Upper lobe of left lung (tissue), 6 donors: ENCODE data around the gene EEPD1. TPM values are rescaled to one million over a fixed set of nuclear protein-coding genes. Genes with fewer than 3 reads are reported as not detected.

Experiments used
- ATAC-seq, 2 donors: fragments of 200-7000 bp; cut with Tn5 transposase; one replicate each; pipeline ENCODE4 v1.9.1; 2022; ENCODE audit warnings: mild to moderate bottlenecking in 2 of 2, moderate library complexity in 2 of 2; ENCODE audit not compliant: low FRiP score in 2 of 2
- DNase-seq, 2 donors: peaks; one replicate each; pipeline ENCODE4 v3.0.0-alpha.2; 2019 to 2020
- H3K27ac ChIP-seq, 4 donors: fragments of 200-600 bp; sonication (generic); one replicate each; pipeline ENCODE4 v1.5.1; 2016 to 2019
- H3K27me3 ChIP-seq, 4 donors: fragments of 200-600 bp; sonication (generic); one replicate each; pipeline ENCODE4 v1.5.1; 2017 to 2019
- H3K36me3 ChIP-seq, 4 donors: fragments of 200-600 bp; sonication (generic); one replicate each; pipeline ENCODE4 v1.5.1; 2016 to 2019
- H3K4me1 ChIP-seq, 4 donors: fragments of 200-600 bp; sonication (generic); one replicate each; pipeline ENCODE4 v1.5.1; 2018 to 2019
- H3K4me3 ChIP-seq, 4 donors: fragments of 200-600 bp; sonication (generic); one replicate each; pipeline ENCODE4 v1.5.1; 2017 to 2019; ENCODE audit warnings: mild to moderate bottlenecking in 2 of 4, moderate library complexity in 1 of 4
- H3K9me3 ChIP-seq, 4 donors: fragments of 200-600 bp; sonication (generic); one replicate each; pipeline ENCODE4 v1.5.1; 2018 to 2019
- CTCF ChIP-seq, 6 experiments: fragments of 450-650 bp in 4 of 6; fragments of 200-600 bp in 2 of 6; sonication (generic) in 2 of 6; IDR thresholded peaks; one replicate each; pipeline ENCODE4 v1.5.1; 2016 to 2019; ENCODE audit warnings: antibody characterized with exemption in 6 of 6
- EP300 ChIP-seq, 4 donors: sonication (generic); formaldehyde crosslinking; IDR thresholded peaks; one replicate each; pipeline ENCODE4 v1.5.1; 2017; ENCODE audit warnings: antibody characterized with exemption in 4 of 4, control low read depth in 2 of 4
- POLR2A ChIP-seq, 4 donors: fragments of 450-650 bp; IDR thresholded peaks; one replicate each; pipeline ENCODE4 v1.5.1; 2016 to 2017; ENCODE audit warnings: antibody characterized with exemption in 4 of 4, mild to moderate bottlenecking in 2 of 4
- POLR2AphosphoS5 ChIP-seq, 2 donors: sonication (generic); formaldehyde crosslinking; IDR thresholded peaks; one replicate each; pipeline ENCODE4 v1.5.1; 2017; ENCODE audit warnings: antibody characterized with exemption in 2 of 2
- WGBS, 2 donors: methylation state at CpG; one replicate each; pipeline ENCODE4 v1.1.5; 2017 to 2018; 5-methylcytosine and 5-hydroxymethylcytosine counted together
- total RNA-seq, 6 donors: library from RNA; depleted of rRNA in 4 of 6; stranded (reverse); fragments of >200 nt in 4 of 6; gene quantifications; one replicate each; pipeline versions ENCODE4 v1.1.0 to v1.2.1, GENCODE V29; 2016 to 2021
- donor health status: DM: no; HTN: no; CAD: no; lungs with moderate emphysema.
- donor health status: DM: no; HTN: yes; CAD: no; lungs with severe emphysema.

EEPD1 gene
- total RNA-seq, 6 donors from 2014 or later = 5.9 to 25.1 (median 11.2) TPM

- Histone ChIP-seq H3K36me3 (no peaks in the 10 kb centered on the region), H3K4me3 (no peak overlapping the region), H3K27ac (peak overlapping the region in 1 of 4 donors; percentile 44), H3K27me3 (no peaks in the 10 kb centered on the region), H3K4me1 (peaks cover 0 to 24% (median 16%) of the 10 kb centered on the region in 4 donors), H3K9me3 (no peaks in the 10 kb centered on the region)
- WGBS, 2 donors = 80 to 92% methylated on average over 5 of the region's 5 CpGs
- peak in 1 of 2 donors; percentile 83 for DNase-seq
- peak in 1 of 2 donors; percentile 75 for ATAC-seq
- TF ChIP-seq POLR2A (IDR thresholded peaks at IDR 0.05) = no peak
- TF ChIP-seq EP300 (IDR thresholded peaks at IDR 0.05) = no peak
- TF ChIP-seq POLR2AphosphoS5 (IDR thresholded peaks at IDR 0.05) = no peak
- no peak for TF ChIP-seq CTCF (IDR thresholded peaks at IDR 0.05)
These were observed 37.6 kb downstream of the EEPD1 start for GRCh38 chr7:36190447-36191291.

- no peaks in the 10 kb centered on the region for H3K36me3 ChIP-seq
- H3K4me3 ChIP-seq = no peak overlapping the region
- H3K4me1 ChIP-seq = peaks cover 0 to 24% (median 16%) of the 10 kb centered on the region in 4 donors
- no peak for TF ChIP-seq CTCF (IDR thresholded peaks at IDR 0.05)
- no peak for TF ChIP-seq POLR2A (IDR thresholded peaks at IDR 0.05)
- TF ChIP-seq EP300 (IDR thresholded peaks at IDR 0.05) = no peak
- no peak for TF ChIP-seq POLR2AphosphoS5 (IDR thresholded peaks at IDR 0.05)
- H3K27ac ChIP-seq = peak overlapping the region in 3 of 4 donors; percentile 23 to 44 (median 43)
- H3K9me3 ChIP-seq = no peaks in the 10 kb centered on the region
- no peak for DNase-seq
- no peaks in the 10 kb centered on the region for H3K27me3 ChIP-seq
- WGBS, 2 donors = 82 to 84% methylated on average over 7 of the region's 7 CpGs
- peak in 1 of 2 donors; percentile 28 for ATAC-seq
These were observed 38.4 kb downstream of the EEPD1 start for GRCh38 chr7:36191292-36191920.

GRCh38 chr7:36192053-36192824 is 39.2 kb downstream of the EEPD1 start:
- ATAC-seq = peak in 1 of 2 donors; percentile 73
- WGBS, 2 donors = 58 to 68% methylated on average over 11 of the region's 11 CpGs
- peak in 1 of 4 donors; percentile 24 for TF ChIP-seq POLR2A (IDR thresholded peaks at IDR 0.05)
- TF ChIP-seq CTCF (IDR thresholded peaks at IDR 0.05) = no peak
- peak in 1 of 2 donors; percentile 8 for TF ChIP-seq POLR2AphosphoS5 (IDR thresholded peaks at IDR 0.05)
- peak in 3 of 4 donors; percentile 44 to 73 (median 49) for TF ChIP-seq EP300 (IDR thresholded peaks at IDR 0.05)
- Histone ChIP-seq H3K4me3 (no peak overlapping the region), H3K4me1 (peaks cover 0 to 24% (median 16%) of the 10 kb centered on the region in 4 donors), H3K27ac (peak overlapping the region in 3 of 4 donors; percentile 23 to 44 (median 43)), H3K36me3 (no peaks in the 10 kb centered on the region), H3K27me3 (no peaks in the 10 kb centered on the region), H3K9me3 (no peaks in the 10 kb centered on the region)
- peak in 1 of 2 donors; percentile 47 for DNase-seq

GRCh38 chr7:36192877-36193276 is 39.8 kb downstream of the EEPD1 start:
- DNase-seq (no peak), ATAC-seq (no peak)
- Histone ChIP-seq H3K9me3 (no peaks in the 10 kb centered on the region), H3K4me1 (peaks cover 0 to 24% (median 14%) of the 10 kb centered on the region in 4 donors), H3K27me3 (no peaks in the 10 kb centered on the region), H3K36me3 (no peaks in the 10 kb centered on the region), H3K4me3 (no peak overlapping the region), H3K27ac (no peak overlapping the region)
- WGBS, 2 donors = 96 to 100% methylated on average over 3 to 7 of the region's 7 CpGs
- TF ChIP-seq POLR2AphosphoS5 (IDR thresholded peaks at IDR 0.05) = no peak
- no peak for TF ChIP-seq CTCF (IDR thresholded peaks at IDR 0.05)
- no peak for TF ChIP-seq POLR2A (IDR thresholded peaks at IDR 0.05)
- TF ChIP-seq EP300 (IDR thresholded peaks at IDR 0.05) = no peak
